Large intestine (tissue), 12 donors: ENCODE data around the gene PHLPP1. TPM values are rescaled to one million over a fixed set of nuclear protein-coding genes. Genes with fewer than 3 reads are reported as not detected.

ENCODE experiments used
- DNase-seq, 2 donors: peaks; one replicate each; pipeline versions ENCODE4 v3.0.0 to v3.0.0-alpha.2; 2013
- H3K27ac ChIP-seq: one replicate; pipeline ENCODE4 v1.5.1; 2013; ENCODE audit warnings: low read length
- H3K27me3 ChIP-seq: 2 replicates; pipeline ENCODE4 v1.6.1; 2013; ENCODE audit warnings: low read length; ENCODE audit not compliant: control insufficient read depth, insufficient read depth
- H3K36me3 ChIP-seq: 2 replicates; pipeline ENCODE4 v1.6.1; 2013; ENCODE audit warnings: low read length; ENCODE audit not compliant: control insufficient read depth, insufficient read depth
- H3K4me1 ChIP-seq: one replicate; pipeline ENCODE4 v1.6.1; 2013; ENCODE audit warnings: low read length; ENCODE audit not compliant: control insufficient read depth, insufficient read depth
- H3K4me3 ChIP-seq: one replicate; pipeline ENCODE4 v1.5.1; 2013; ENCODE audit warnings: low read length
- H3K9me3 ChIP-seq: one replicate; pipeline ENCODE4 v1.6.1; 2013; ENCODE audit warnings: mild to moderate bottlenecking, low read depth, low read length, moderate library complexity; ENCODE audit not compliant: control insufficient read depth
- WGBS: methylation state at CpG from one replicate; pipeline ENCODE4 v1.1.5; 2013; ENCODE audit warnings: low lambda C conversion rate; ENCODE audit not compliant: insufficient coverage; 5-methylcytosine and 5-hydroxymethylcytosine counted together
- long read RNA-seq, 11 donors: transcript quantifications; one replicate each; lab custom pipeline, GENCODE V29; 2026
- polyA plus RNA-seq: library from polyadenylated mRNA; unstranded; fragments of 120-200 nt; gene quantifications from one replicate; pipeline ENCODE4 v1.2.1, GENCODE V29; 2013

PHLPP1 gene
- polyA plus RNA-seq = 12.1 TPM
- long read RNA-seq, donor 1 = 0 reads
- long read RNA-seq, donor 2, full-length matches to known transcripts = 1 of 1 reads
- long read RNA-seq, donor 2, partial matches to known transcripts = 0 of 1 reads
- long read RNA-seq, donor 2, other reads (novel, unspliced or antisense) = 0 of 1 reads
- long read RNA-seq, donor 3 = 0 reads
- long read RNA-seq, donor 4 = 0 reads
- long read RNA-seq, donor 5 = 0 reads
- long read RNA-seq, donor 6 = 0 reads
- long read RNA-seq, donor 7 = 0 reads
- long read RNA-seq, donor 8 = 0 reads
- long read RNA-seq, donor 9 = 0 reads
- long read RNA-seq, donor 10, partial matches to known transcripts = 5 of 5 reads
- long read RNA-seq, donor 10, other reads (novel, unspliced or antisense) = 0 of 5 reads
- long read RNA-seq, donor 11 = 0 reads

GRCh38 chr18:62715436-62715758 is at the start of gene PHLPP1:
TSS of gene PHLPP1 (plus strand) at chr18:62715541. CDS start at chr18:62715684, 143 bp downstream.
- Histone ChIP-seq H3K36me3 (no peaks in the 10 kb centered on the region), H3K4me3 (peak within 1 kb of the TSS; percentile 83), H3K27ac (peak within 1 kb of the TSS; percentile 97), H3K27me3 (no peaks in the 10 kb centered on the region), H3K4me1 (peaks cover 5% of the 10 kb centered on the region), H3K9me3 (no peaks in the 10 kb centered on the region)
- no CpG with 5 or more reads among the region's 46 CpGs for WGBS
- DNase-seq = no peak

- no peaks in the 10 kb centered on the region for H3K36me3 ChIP-seq
- H3K4me1 ChIP-seq = no peaks in the 10 kb centered on the region
- no peak for DNase-seq
- no peak overlapping the region for H3K27ac ChIP-seq
- no peak overlapping the region for H3K4me3 ChIP-seq
- no peaks in the 10 kb centered on the region for H3K27me3 ChIP-seq
- no peaks in the 10 kb centered on the region for H3K9me3 ChIP-seq
- WGBS = 100% methylated on average over 1 of the region's 1 CpG
These were observed 46.1 kb upstream of the PHLPP1 start for GRCh38 chr18:62669225-62669624.

GRCh38 chr18:62670573-62670972 is 44.8 kb upstream of the PHLPP1 start:
- DNase-seq = no peak
- no peak overlapping the region for H3K4me3 ChIP-seq
- H3K9me3 ChIP-seq = no peaks in the 10 kb centered on the region
- no peak overlapping the region for H3K27ac ChIP-seq
- no peaks in the 10 kb centered on the region for H3K36me3 ChIP-seq
- H3K27me3 ChIP-seq = no peaks in the 10 kb centered on the region
- 92% methylated on average over 2 of the region's 2 CpGs for WGBS
- no peaks in the 10 kb centered on the region for H3K4me1 ChIP-seq

- Histone ChIP-seq H3K27me3 (no peaks in the 10 kb centered on the region), H3K4me1 (no peaks in the 10 kb centered on the region), H3K9me3 (no peaks in the 10 kb centered on the region), H3K36me3 (no peaks in the 10 kb centered on the region), H3K4me3 (no peak overlapping the region), H3K27ac (no peak overlapping the region)
- WGBS = 100% methylated on average over 1 of the region's 2 CpGs
- no peak for DNase-seq
These were observed 42.7 kb upstream of the PHLPP1 start for GRCh38 chr18:62672600-62672999.

- no peaks in the 10 kb centered on the region for H3K9me3 ChIP-seq
- H3K36me3 ChIP-seq = no peaks in the 10 kb centered on the region
- no peak overlapping the region for H3K27ac ChIP-seq
- no peak overlapping the region for H3K4me3 ChIP-seq
- no peaks in the 10 kb centered on the region for H3K27me3 ChIP-seq
- H3K4me1 ChIP-seq = no peaks in the 10 kb centered on the region
- DNase-seq = no peak
- no CpG with 5 or more reads among the region's 9 CpGs for WGBS
These were observed 36.4 kb upstream of the PHLPP1 start for GRCh38 chr18:62678847-62679485.

- no peaks in the 10 kb centered on the region for H3K27me3 ChIP-seq
These were observed 33.0 kb upstream of the PHLPP1 start for GRCh38 chr18:62682371-62682770.

GRCh38 chr18:62683935-62684334 is 31.4 kb upstream of the PHLPP1 start:
- DNase-seq = no peak
- no CpG with 5 or more reads among the region's 4 CpGs for WGBS
- no peaks in the 10 kb centered on the region for H3K4me1 ChIP-seq

More at GRCh38 chr18:62682371-62682770, 33.0 kb upstream of the PHLPP1 start:
- no peak for DNase-seq
- H3K4me3 ChIP-seq = no peak overlapping the region
- H3K36me3 ChIP-seq = no peaks in the 10 kb centered on the region
- no peak overlapping the region for H3K27ac ChIP-seq
- no peaks in the 10 kb centered on the region for H3K4me1 ChIP-seq
- no peaks in the 10 kb centered on the region for H3K9me3 ChIP-seq
- 100% methylated on average over 1 of the region's 4 CpGs for WGBS

GRCh38 chr18:62688743-62689317 is 26.5 kb upstream of the PHLPP1 start:
- no peaks in the 10 kb centered on the region for H3K4me1 ChIP-seq
- H3K27me3 ChIP-seq = no peaks in the 10 kb centered on the region
- peaks cover 5% of the 10 kb centered on the region for H3K9me3 ChIP-seq
- H3K27ac ChIP-seq = no peak overlapping the region
- H3K36me3 ChIP-seq = no peaks in the 10 kb centered on the region
- no peak for DNase-seq
- H3K4me3 ChIP-seq = no peak overlapping the region
- WGBS = 80% methylated on average over 1 of the region's 7 CpGs

More at GRCh38 chr18:62683935-62684334, 31.4 kb upstream of the PHLPP1 start:
- no peaks in the 10 kb centered on the region for H3K36me3 ChIP-seq
- H3K4me3 ChIP-seq = no peak overlapping the region
- H3K27ac ChIP-seq = no peak overlapping the region
- no peaks in the 10 kb centered on the region for H3K27me3 ChIP-seq
- peaks cover 2% of the 10 kb centered on the region for H3K9me3 ChIP-seq

- H3K27me3 ChIP-seq = no peaks in the 10 kb centered on the region
- no peak for DNase-seq
- no peak overlapping the region for H3K4me3 ChIP-seq
- peaks cover 5% of the 10 kb centered on the region for H3K9me3 ChIP-seq
- no peaks in the 10 kb centered on the region for H3K36me3 ChIP-seq
- H3K27ac ChIP-seq = no peak overlapping the region
- H3K4me1 ChIP-seq = no peaks in the 10 kb centered on the region
- WGBS = 94% methylated on average over 3 of the region's 6 CpGs
These were observed 25.0 kb upstream of the PHLPP1 start for GRCh38 chr18:62690236-62690815.

GRCh38 chr18:62693659-62694058 is 21.7 kb upstream of the PHLPP1 start:
- Histone ChIP-seq H3K4me3 (no peak overlapping the region), H3K27ac (no peak overlapping the region), H3K4me1 (no peaks in the 10 kb centered on the region), H3K36me3 (no peaks in the 10 kb centered on the region), H3K9me3 (peaks cover 3% of the 10 kb centered on the region), H3K27me3 (no peaks in the 10 kb centered on the region)
- WGBS = no CpG with 5 or more reads among the region's 1 CpG
- no peak for DNase-seq
